LHCN-M2 (cell line): ENCODE measurements around the gene UQCRHL. TPM values are rescaled to one million over a fixed set of nuclear protein-coding genes. Genes with fewer than 3 reads are reported as not detected.
"Not testable (repeated sequence)": the region's sequence is repeated elsewhere in the genome, so short reads cannot be mapped to it uniquely, and the experiment has no call there.

Experiments used
- DNase-seq: peaks from one replicate; pipeline ENCODE4 v3.0.0-alpha.2; 2012; ENCODE audit warnings: low read depth
- polyA plus RNA-seq: library from polyadenylated mRNA; unstranded; fragments of >200 nt; gene quantifications from one replicate; pipeline ENCODE4 v1.2.1, GENCODE V29; 2012; ENCODE audit warnings: missing spikeins
- total RNA-seq: library from RNA; depleted of rRNA; stranded (reverse); fragments of >200 nt; gene quantifications from 2 replicates; pipeline ENCODE4 v1.2.3, GENCODE V29; 2014; rRNA removed

The UQCRHL gene
- total RNA-seq: 1.3 and 1.4 TPM in 2 replicates
- polyA plus RNA-seq: 5.4 TPM

- DNase-seq: not testable (repeated sequence)
Measured at GRCh38 chr1:15807549-15807948, at the start of gene UQCRHL. TSS of gene UQCRHL (minus strand) at chr1:15807649. CDS start at chr1:15807649, 0 bp downstream.

DNA sequence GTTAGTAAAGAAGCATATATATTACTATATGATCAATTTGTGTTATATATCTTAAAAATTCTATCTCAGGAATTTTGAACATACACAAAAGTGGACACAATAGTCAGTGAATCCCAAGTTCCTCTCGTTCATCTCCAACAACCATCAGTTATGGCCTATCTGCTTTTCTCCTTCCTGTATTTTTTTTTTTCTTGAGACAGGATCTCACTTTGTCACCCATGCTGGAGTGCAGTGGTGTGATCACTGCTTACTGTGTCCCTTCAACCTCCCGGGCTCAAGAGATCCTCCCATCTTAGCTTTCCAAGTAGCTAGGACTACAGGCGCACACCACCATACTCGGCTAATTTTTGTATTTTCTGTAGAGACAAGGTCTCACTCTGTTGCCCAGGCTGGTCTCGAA is 49.4 kb upstream of the UQCRHL start:
- no peak for DNase-seq

GRCh38 chr1:15852828-15853302 is 45.4 kb upstream of the UQCRHL start:
- no peak for DNase-seq

DNA sequence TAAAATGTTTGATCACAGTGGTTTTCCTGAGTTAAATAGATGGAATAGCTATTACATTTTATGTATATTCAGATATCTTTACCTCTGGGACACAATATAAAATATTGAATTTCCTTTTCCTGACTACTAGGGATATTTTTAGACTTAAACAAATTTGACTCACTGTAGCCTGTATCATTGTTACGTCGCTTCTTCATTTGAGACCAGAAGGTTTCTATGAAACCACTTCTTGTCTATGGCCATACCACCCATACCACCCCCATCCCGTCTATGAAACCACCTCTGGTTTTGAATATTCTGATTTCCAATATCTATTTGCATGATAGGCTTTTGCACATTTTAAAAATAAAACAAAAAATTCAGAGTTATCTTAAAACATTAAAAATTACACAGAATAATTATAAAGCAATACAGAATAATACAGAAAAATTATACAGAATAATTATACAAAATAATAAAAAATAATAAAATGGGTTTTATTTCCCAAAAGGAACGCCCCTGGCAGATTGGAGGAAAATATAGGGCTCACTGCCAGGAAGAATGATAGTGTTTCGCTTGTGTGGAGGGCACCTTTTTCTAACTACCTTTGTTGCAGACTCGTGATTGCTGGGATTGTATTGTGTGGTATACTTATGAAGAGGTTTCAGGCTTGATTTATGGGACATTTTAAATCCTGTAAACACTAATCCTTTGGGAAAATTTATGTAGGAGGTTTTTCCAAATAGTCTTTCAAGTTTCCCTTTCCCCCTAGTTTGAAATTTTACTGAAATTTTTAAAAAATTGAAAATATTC is 44.8 kb upstream of the UQCRHL start:
- peak; percentile 32 for DNase-seq

GRCh38 chr1:15851210-15852035 is 44.0 kb upstream of the UQCRHL start:
- DNase-seq: no peak

- DNase-seq: no peak
Measured at GRCh38 chr1:15850471-15851001, 43.1 kb upstream of the UQCRHL start.

GRCh38 chr1:15849775-15850324 is 42.4 kb upstream of the UQCRHL start:
- peak; percentile 59 for DNase-seq

DNA sequence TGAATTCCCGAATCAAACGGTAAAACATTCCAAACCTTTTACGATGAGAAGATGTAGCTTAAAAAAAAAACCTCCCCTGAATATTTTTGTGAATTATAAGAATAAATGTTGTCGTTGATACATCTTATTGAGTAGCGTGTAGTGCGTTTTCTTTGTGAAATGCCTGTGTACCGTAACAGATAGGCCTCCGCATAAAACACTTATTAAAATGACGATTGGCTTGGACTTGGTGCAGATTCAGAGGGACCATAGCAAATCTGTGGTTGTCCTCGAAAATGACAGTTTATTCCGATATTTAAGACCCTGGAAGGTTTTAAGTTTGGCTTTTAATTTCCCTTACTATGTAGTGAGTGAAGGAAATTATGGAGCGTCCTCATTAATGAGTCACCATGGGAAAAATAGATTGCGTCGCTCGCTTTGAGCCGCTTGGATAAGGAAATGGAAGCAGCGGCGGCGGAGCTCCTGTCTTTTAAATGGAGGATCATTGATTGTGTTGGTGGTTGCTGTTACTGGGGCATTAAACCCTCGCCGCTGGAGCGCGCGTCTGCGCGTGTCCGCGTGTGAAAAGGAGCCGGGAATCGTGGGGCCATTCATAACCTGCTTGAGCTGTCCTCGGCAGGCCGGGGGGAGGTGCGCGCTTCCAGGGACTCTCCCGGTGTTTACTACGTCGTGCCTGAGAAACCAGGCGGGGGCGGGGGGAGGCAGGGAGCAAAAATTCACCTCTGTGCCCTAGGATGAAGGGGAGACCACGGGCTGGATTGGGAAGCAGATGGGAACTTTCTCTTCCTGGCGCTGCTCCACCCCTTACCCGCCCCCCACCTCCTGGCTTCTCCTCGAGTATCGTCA is 41.7 kb upstream of the UQCRHL start:
- peak; percentile 80 for DNase-seq

DNA sequence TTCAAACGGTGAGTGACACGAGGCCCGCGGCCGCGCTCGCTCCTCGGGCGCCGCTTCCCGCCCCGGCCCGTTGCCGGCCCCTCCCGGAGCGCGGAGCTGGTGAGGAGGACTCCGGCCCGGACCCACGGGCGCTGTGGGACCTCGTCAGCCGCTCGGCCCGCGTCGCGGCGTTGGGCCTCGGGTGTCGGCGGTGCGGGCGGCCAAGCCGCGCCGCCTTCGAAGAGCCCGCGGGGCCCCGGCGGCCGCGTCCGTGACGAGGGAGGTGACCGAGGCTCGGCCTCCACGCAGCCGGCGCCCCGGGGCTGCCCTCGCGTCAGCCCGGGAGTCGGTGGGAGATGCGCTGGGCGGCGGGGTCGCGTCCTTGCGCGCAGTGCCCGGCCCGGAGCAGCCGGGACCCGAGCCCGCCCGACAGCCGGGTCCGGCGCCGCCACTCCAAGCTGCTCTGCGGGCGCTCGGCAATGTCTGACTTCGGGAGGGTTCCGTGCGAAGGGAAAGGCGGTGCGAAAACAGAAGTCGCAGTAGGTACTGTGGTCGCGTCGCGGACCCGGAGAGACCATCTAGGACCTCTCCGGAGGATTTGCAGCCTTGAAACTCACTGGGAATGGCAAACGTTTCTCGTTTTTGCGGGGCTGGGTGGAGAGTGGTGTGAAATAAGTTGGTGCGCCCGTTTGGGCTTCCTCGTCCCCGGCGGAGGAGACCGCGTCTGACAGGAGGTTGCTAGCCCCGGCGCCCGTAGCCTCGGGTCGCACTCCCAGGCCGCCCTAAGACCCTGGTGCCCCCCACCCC is 40.9 kb upstream of the UQCRHL start:
- DNase-seq: peak; percentile 27

- no peak for DNase-seq
Measured at GRCh38 chr1:15847893-15848142, 40.4 kb upstream of the UQCRHL start.

DNA sequence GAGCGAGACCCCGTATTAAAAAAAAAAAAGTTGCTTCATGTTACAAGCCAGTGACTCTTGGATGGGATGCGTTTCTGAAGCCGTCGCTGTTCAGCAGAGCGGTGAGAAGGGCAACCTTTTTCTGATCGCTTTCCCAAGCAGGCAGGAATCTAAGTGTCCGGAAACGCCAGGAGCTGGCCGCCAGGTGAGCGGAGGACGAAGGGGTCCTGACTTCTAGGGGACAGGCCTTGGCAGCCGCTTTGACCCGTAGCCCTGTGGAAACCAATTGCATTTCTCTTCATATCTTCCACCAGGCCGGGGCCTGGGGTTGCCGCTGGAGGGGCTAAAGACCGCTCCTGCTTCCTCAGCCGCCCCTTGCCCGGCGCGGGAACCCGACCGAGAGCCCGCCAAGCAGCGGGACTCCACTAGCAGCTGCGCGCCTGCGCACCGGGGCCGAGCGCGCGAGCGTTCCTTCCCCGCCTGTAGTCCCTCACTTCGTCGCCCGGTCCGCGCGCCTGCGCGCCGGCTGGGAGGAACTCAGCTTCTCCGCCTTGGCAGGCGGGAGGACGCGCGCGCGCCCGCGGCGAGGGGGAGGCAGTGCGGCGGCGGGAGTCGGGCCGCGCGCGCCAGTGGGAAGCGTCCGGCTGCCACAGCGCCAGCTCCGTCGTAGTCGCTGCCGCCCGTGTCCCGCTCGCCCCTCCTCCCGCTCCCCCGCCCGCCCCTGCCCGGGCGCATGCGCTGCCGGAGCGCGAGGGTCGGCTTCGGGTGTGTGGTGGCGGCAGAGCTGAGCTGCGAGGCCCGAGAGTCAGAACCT is 39.8 kb upstream of the UQCRHL start, which contains the start of gene SPEN:
SPEN (plus strand) TSS at position 608 of the 793 bp plus-strand sequence. CDS start 361 bp downstream, outside the sequence.
- DNase-seq: peak; percentile 97

DNA sequence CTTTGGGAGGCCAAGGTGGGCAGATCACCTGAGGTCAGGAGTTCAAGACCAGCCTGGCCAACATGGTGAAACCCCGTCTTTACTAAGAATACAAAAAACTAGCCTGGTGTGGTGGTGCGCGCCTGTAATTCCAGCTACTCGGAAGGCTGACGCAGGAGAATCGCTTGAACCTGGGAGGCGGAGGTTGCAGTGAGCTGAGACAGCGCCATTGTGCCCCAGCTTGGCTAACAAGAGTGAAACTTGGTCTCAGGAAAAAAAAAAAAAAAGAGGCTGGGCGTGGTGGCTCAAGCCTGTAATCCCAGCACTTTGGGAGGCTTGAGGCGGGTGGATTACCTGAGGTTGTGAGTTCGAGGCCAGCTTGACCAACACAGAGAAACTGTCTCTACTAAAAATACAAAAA is 38.6 kb upstream of the UQCRHL start:
- DNase-seq: not testable (repeated sequence)

DNA sequence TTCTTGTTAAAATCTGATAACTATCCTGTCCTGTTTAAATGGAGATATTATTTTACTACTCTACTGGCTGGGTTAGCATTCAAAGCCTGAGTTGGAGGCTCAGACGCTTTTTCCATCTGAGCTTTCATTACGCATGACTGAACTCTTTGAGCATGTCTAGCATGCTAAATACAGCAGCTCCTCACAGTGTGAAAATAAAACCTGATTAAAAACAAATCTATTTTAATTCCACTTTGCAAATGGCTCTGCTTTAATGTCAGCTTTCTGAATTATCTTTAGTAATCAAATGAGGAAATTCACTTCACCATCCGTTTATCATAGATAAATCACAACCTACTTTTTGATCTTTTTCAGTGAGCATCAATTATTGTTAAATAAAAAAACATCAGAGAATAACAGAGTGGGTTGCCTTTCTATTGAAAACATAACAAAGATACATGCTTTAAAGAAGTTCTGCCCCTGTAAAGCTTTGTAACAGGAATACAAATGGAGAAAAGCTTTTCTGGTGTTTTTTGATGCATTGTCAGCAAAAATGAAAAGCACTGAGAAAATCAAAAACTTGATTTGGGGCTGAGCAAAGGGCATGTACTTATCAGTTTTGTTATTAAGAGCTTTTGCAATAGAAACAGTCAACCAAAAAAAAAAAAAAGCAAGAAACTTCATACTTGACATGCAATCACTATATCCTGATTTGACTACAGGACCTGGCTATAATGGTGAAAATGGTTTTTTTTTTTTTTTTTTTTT is 36.5 kb upstream of the UQCRHL start:
- no peak for DNase-seq

DNA sequence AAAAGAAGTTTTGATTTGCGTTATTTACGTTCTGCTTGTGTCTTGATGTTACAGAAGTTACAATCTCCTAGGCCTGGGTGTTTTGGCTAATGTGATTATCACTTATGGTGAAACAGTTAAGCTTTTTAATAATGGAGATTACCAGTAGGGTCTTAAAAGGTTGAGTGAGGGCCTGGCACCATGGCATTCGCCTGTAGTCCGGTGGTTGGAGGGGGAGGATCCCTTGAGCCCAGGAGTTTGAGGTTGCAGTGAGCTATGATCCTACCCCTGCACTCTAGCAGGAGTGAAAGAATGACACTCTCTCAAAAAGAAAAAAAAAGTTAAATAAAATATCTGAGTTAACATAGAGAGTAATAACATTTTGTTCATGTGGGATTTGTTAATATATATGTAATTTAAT is 31.3 kb upstream of the UQCRHL start:
- DNase-seq: no peak

DNA sequence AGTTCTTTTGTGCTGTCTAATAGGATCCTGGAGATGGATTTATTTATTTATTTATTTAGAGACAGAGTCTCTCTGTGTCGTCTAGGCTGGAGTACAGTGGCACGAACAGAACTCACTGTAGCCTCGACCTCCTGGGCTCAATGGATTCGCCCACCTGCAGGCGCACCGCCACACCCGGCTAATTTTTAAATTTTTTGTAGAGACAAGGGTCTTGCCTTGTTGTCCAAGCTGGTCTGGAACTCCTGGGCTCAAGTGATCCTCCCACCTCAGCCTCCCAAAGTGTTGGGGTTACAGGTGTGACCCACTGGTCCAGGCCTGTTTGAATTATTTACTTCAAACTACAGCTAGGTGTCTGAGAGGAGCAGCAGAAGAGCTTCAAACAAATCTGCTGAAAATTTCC is 30.5 kb upstream of the UQCRHL start:
- DNase-seq: no peak

DNA sequence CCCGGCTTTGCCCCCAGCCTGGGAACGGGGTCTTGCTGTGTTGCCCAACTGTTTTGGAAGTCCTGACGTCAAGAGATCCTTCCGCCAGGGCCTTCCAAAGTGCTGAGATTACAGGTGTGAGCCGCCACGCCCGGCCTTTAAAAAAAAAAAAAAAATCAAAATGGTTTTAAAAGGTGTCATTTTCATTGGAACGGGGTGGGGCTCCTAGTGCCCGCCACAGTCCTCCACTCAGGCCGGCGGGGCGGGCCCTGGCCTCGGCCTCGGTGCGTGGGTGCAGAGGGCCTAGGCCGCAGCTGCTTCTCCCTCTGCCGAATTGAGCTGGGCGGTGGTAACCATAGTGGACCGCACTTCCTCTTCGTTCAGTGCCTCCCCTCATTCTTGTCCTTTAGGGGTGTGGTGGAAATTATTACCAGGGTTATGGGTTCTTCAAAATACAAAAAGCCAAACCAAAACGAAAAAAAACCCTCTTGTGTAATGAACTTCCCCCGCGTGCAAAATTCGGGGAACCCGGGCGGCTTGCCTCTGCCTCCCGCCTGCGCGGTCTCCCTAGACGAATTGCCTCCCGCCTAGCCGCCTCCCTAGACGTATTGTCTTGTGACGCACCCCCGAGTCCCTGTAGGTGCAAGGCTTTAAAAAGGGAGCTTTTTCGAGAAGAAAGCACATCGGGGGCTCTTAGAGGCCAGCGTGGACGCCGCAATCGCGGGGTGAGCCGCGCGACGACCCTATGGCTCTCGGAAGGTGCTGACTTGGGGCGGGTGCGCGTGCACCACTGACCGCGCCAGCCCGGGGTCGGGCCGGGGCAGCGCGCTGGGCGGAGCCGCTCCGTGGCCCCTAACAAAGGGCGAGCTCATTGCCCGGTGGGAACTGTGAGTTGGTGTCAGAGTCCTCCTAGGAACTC is 29.6 kb upstream of the UQCRHL start:
- DNase-seq: no peak

DNA sequence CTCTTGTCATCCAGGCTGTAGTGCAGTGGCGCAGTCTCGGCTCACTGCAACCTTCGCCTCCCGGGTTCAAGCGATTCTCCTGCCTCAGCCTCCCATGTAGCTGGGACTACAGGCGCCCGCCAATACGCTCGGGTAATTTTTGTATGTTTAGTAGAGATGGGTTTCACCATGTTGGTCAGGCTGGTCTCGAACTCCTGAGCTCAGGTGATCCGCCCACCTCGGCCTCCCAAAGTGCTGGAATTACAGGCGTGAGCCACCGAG is 29.0 kb upstream of the UQCRHL start:
- not testable (repeated sequence) for DNase-seq
